ENCODE data around the gene DAB1. TPM values are rescaled to one million over a fixed set of nuclear protein-coding genes. Genes with fewer than 3 reads are reported as not detected.

The DAB1 gene
- total and polyA plus RNA-seq, 10 of the 15 experiments (the other 5 are each of a cell fraction or from before 2014, with no cell fraction given), result 0.02 to 0.10 (median 0.03) TPM; not detected in 5

- TF ChIP-seq, protein P1, sequence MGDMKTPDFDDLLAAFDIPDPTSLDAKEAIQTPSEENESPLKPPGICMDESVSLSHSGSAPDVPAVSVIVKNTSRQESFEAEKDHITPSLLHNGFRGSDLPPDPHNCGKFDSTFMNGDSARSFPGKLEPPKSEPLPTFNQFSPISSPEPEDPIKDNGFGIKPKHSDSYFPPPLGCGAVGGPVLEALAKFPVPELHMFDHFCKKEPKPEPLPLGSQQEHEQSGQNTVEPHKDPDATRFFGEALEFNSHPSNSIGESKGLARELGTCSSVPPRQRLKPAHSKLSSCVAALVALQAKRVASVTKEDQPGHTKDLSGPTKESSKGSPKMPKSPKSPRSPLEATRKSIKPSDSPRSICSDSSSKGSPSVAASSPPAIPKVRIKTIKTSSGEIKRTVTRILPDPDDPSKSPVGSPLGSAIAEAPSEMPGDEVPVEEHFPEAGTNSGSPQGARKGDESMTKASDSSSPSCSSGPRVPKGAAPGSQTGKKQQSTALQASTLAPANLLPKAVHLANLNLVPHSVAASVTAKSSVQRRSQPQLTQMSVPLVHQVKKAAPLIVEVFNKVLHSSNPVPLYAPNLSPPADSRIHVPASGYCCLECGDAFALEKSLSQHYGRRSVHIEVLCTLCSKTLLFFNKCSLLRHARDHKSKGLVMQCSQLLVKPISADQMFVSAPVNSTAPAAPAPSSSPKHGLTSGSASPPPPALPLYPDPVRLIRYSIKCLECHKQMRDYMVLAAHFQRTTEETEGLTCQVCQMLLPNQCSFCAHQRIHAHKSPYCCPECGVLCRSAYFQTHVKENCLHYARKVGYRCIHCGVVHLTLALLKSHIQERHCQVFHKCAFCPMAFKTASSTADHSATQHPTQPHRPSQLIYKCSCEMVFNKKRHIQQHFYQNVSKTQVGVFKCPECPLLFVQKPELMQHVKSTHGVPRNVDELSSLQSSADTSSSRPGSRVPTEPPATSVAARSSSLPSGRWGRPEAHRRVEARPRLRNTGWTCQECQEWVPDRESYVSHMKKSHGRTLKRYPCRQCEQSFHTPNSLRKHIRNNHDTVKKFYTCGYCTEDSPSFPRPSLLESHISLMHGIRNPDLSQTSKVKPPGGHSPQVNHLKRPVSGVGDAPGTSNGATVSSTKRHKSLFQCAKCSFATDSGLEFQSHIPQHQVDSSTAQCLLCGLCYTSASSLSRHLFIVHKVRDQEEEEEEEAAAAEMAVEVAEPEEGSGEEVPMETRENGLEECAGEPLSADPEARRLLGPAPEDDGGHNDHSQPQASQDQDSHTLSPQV (IDR thresholded peaks at IDR 0.05), result no peak
- TF ChIP-seq ATF7 (IDR thresholded peaks at IDR 0.05; ENCODE audit: low read depth) (no peak), HDAC2 (IDR thresholded peaks at IDR 0.05) (no peak), NFIC (IDR thresholded peaks at IDR 0.05; ENCODE audit: low read depth, low read length) (no peak), POLR2AphosphoS5 (IDR thresholded peaks at IDR 0.05; ENCODE audit: low read length) (no peak), USF2 (IDR thresholded peaks at IDR 0.05; ENCODE audit: borderline replicate concordance, low read depth, low read length) (no peak), ZBTB11 (CRISPR knock-in tag; IDR thresholded peaks at IDR 0.05) (no peak), BCL11A (IDR thresholded peaks at IDR 0.05; ENCODE audit: low read depth, low read length) (no peak), RBBP5 (conservative IDR thresholded peaks at IDR 0.05) (no peak), BCLAF1 (IDR thresholded peaks at IDR 0.05) (no peak)
- TF ChIP-seq, protein P2, sequence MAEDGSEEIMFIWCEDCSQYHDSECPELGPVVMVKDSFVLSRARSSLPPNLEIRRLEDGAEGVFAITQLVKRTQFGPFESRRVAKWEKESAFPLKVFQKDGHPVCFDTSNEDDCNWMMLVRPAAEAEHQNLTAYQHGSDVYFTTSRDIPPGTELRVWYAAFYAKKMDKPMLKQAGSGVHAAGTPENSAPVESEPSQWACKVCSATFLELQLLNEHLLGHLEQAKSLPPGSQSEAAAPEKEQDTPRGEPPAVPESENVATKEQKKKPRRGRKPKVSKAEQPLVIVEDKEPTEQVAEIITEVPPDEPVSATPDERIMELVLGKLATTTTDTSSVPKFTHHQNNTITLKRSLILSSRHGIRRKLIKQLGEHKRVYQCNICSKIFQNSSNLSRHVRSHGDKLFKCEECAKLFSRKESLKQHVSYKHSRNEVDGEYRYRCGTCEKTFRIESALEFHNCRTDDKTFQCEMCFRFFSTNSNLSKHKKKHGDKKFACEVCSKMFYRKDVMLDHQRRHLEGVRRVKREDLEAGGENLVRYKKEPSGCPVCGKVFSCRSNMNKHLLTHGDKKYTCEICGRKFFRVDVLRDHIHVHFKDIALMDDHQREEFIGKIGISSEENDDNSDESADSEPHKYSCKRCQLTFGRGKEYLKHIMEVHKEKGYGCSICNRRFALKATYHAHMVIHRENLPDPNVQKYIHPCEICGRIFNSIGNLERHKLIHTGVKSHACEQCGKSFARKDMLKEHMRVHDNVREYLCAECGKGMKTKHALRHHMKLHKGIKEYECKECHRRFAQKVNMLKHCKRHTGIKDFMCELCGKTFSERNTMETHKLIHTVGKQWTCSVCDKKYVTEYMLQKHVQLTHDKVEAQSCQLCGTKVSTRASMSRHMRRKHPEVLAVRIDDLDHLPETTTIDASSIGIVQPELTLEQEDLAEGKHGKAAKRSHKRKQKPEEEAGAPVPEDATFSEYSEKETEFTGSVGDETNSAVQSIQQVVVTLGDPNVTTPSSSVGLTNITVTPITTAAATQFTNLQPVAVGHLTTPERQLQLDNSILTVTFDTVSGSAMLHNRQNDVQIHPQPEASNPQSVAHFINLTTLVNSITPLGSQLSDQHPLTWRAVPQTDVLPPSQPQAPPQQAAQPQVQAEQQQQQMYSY (CRISPR knock-in tag; IDR thresholded peaks at IDR 0.05), result no peak
Measured at GRCh38 chr1:57277681-57278080, 146.2 kb downstream of the DAB1 start (continued).
